Adrenal gland (tissue), 12 donors: Measurements from ENCODE around the gene PTCD2. TPM values are rescaled to one million over a fixed set of nuclear protein-coding genes. Genes with fewer than 3 reads are reported as not detected.
A peak's percentile ranks its signal among the peaks of the same experiment; 100 is the strongest.

Source experiments
- DNase-seq, 7 donors: peaks; one replicate each; pipeline ENCODE4 v3.0.0-alpha.2; 2019 to 2020
- H3K27ac ChIP-seq, 5 donors: fragments of 200-600 bp; sonication (generic) in 4 of 5; 1 replicate in 3 of 5; 2 replicates in 2 of 5; pipeline versions ENCODE4 v1.5.1 to v1.8.0; 2016 to 2020; ENCODE audit warnings: mild to moderate bottlenecking in 1 of 5
- H3K27me3 ChIP-seq: fragments of 200-600 bp; 2 replicates; pipeline ENCODE4 v1.8.0; 2021
- H3K36me3 ChIP-seq, 2 donors: fragments of 200-600 bp; replicated peaks in 1 of 2; 1 replicate in 1 of 2; 2 replicates in 1 of 2; pipeline versions ENCODE4 v1.5.1 to v1.8.0; 2018 to 2022
- H3K4me1 ChIP-seq, 2 donors: fragments of 200-600 bp; replicated peaks in 1 of 2; 1 replicate in 1 of 2; 2 replicates in 1 of 2; pipeline versions ENCODE4 v1.5.1 to v1.8.0; 2018 to 2021
- H3K4me3 ChIP-seq, 4 donors: fragments of 200-600 bp; sonication (generic) in 3 of 4; one replicate each; pipeline ENCODE4 v1.5.1; 2016 to 2018
- H3K9me3 ChIP-seq, 3 donors: fragments of 200-600 bp; sonication (generic) in 1 of 3; replicated peaks in 1 of 3; 1 replicate in 2 of 3; 2 replicates in 1 of 3; pipeline versions ENCODE4 v1.5.1 to v1.8.0; 2016 to 2021
- POLR2A ChIP-seq, 2 donors: fragments of 450-650 bp; IDR thresholded peaks; one replicate each; pipeline ENCODE4 v1.6.1; 2017; ENCODE audit warnings: antibody characterized with exemption in 2 of 2, mild to moderate bottlenecking in 2 of 2, moderate library complexity in 1 of 2
- WGBS, 4 donors: extraction: QIAGEN DNeasy Blood & Tissue Kit in 2 of 4; methylation state at CpG; one replicate each; pipeline versions ENCODE4 v1.1.5 to v1.1.7; 2013 to 2017; 5-methylcytosine and 5-hydroxymethylcytosine counted together
- intact Hi-C, 2 donors: fragments of 100-400 bp; cut with DNase I; formaldehyde crosslinking; loops; one replicate each; pipeline versions ENCODE4 v1.14.1 to v1.15.0; 2022 to 2023
- polyA plus RNA-seq, 3 donors: library from polyadenylated mRNA; stranded (reverse); fragments of 200-250 nt in 2 of 3; fragments of 350-450 nt in 1 of 3; fragmentation: Illumina TruSeq in 1 of 3; extraction: RNeasy Lipid Tissue Mini Kit (QIAGEN cat#74804) in 1 of 3; gene quantifications; one replicate each; pipeline ENCODE4 v1.2.3, GENCODE V29; 2013 to 2014
- total RNA-seq, 9 donors: library from RNA; depleted of rRNA in 4 of 9; stranded (reverse); fragments of >200 nt in 4 of 9; fragments of 120-200 nt in 1 of 9; fragmentation: NEBNext Ultra II Directional in 1 of 9; extraction: Animal tissue kit (Norgen Biotek cat#: 25700) in 1 of 9; gene quantifications; one replicate each; pipeline versions ENCODE4 v1.1.0 to v1.2.4, GENCODE V29; 2013 to 2023
- TF ChIP-seq, protein P1 (sequence below), 6 experiments: fragments of 450-650 bp in 4 of 6; fragments of 200-600 bp in 2 of 6; sonication (generic) in 1 of 6; IDR thresholded peaks; 1 replicate in 5 of 6; 2 replicates in 1 of 6; pipeline versions ENCODE4 v1.5.1 to v1.8.0; 2016 to 2021; ENCODE audit warnings: antibody characterized with exemption in 6 of 6, mild to moderate bottlenecking in 2 of 6, moderate library complexity in 1 of 6
- donor health status: healthy with polysubstance abuse.
- donor health status: Bipolar disorder and iron deficiency.
- donor health status: DM: yes; HTN: yes; CAD: no.
- donor health status: DM: no; HTN: no; CAD: no.
- donor health status: DM: no; HTN: no; CAD: no.
- donor health status: DM: yes; HTN: yes; CAD: no.

The PTCD2 gene
- total and polyA plus RNA-seq, 12 donors = 1.7 to 20.6 (median 14.2) TPM

DNA sequence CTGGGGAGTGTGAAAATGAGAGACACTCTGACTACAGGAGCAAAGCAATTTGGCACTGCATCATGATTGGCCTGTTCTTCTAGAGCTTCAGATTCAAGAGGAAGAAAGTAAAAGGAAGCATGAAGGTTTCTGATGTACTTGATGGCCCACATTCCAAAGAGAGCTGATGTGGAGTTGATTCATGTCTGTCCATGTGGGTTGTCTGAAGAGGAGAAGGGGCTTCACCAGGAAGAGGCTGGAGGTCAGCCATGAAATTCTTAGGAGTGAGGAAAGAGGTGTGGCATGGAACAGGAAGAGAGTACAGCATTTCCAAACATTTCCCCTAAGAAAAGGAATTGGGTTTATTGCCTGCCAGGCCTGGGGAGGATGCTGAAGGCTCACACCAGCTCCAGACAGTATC, 70.7 kb downstream of the PTCD2 start:
- H3K27ac ChIP-seq = no peak overlapping the region

DNA sequence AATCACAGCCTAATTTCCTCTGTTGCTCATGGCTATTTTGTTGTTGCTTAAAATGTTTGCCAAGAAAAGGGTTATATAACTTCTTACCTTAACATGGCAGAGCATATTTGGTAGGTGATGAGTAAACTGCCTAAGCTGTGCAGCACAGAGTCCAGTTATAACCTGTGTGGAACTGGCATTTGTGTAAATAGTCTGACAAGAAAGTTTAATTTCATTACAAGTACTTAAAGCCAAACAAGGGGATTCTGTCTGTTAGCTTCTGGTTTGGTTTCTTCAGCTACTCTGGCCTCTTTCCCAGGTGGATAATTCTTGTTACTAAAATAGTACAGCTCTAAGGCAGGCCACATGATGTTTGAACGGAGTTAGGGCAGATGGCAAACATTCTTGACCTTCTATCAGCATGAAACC, 72.2 kb downstream of the PTCD2 start:
- H3K36me3 ChIP-seq = no peaks in the 10 kb centered on the region
- H3K4me3 ChIP-seq = no peak overlapping the region
- H3K27ac ChIP-seq = peak overlapping the region in 1 of 5 donors; percentile 5
- no peaks in the 10 kb centered on the region for H3K27me3 ChIP-seq
- no peaks in the 10 kb centered on the region for H3K9me3 ChIP-seq
- TF ChIP-seq, protein P1, sequence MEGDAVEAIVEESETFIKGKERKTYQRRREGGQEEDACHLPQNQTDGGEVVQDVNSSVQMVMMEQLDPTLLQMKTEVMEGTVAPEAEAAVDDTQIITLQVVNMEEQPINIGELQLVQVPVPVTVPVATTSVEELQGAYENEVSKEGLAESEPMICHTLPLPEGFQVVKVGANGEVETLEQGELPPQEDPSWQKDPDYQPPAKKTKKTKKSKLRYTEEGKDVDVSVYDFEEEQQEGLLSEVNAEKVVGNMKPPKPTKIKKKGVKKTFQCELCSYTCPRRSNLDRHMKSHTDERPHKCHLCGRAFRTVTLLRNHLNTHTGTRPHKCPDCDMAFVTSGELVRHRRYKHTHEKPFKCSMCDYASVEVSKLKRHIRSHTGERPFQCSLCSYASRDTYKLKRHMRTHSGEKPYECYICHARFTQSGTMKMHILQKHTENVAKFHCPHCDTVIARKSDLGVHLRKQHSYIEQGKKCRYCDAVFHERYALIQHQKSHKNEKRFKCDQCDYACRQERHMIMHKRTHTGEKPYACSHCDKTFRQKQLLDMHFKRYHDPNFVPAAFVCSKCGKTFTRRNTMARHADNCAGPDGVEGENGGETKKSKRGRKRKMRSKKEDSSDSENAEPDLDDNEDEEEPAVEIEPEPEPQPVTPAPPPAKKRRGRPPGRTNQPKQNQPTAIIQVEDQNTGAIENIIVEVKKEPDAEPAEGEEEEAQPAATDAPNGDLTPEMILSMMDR (IDR thresholded peaks at IDR 0.05) = no peak
- TF ChIP-seq POLR2A (IDR thresholded peaks at IDR 0.05) = no peak
- intact Hi-C loops = no loop called here
- 27 to 46% (median 40%) methylated on average over 1 of the region's 1 CpG for WGBS, 4 donors
- no peaks in the 10 kb centered on the region for H3K4me1 ChIP-seq
- DNase-seq = no peak

More for the DNA sequence above, 70.7 kb downstream of the PTCD2 start:
- intact Hi-C loops = no loop called here
- no peak for TF ChIP-seq POLR2A (IDR thresholded peaks at IDR 0.05)
- TF ChIP-seq, protein P1 (IDR thresholded peaks at IDR 0.05) = no peak
- Histone ChIP-seq H3K27me3 (no peaks in the 10 kb centered on the region), H3K9me3 (no peaks in the 10 kb centered on the region), H3K4me1 (no peaks in the 10 kb centered on the region), H3K4me3 (no peak overlapping the region), H3K36me3 (no peaks in the 10 kb centered on the region)
- no peak for DNase-seq

DNA sequence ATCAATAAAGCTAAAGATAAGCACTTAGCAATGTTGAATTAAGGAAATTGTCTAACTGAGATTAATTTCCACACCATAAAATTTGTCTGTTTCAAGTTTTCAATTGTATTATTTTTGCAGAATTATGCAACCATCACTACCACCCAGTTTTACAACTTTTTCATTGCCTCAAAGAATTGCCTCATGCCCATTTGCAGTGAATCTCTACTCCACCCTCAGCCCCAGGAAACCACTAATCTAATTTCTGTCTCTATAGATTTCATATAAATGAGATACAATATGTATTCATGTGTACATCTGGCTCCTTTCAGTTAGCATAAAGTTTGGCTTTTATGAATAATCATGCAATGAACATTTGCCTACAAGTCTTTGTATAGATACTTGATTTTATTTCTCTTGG, 72.9 kb downstream of the PTCD2 start:
- no peaks in the 10 kb centered on the region for H3K27me3 ChIP-seq
- no peaks in the 10 kb centered on the region for H3K4me1 ChIP-seq
- no peaks in the 10 kb centered on the region for H3K36me3 ChIP-seq
- H3K9me3 ChIP-seq = no peaks in the 10 kb centered on the region
- intact Hi-C loops = no loop called here
- DNase-seq = no peak
- TF ChIP-seq POLR2A (IDR thresholded peaks at IDR 0.05) = no peak
- TF ChIP-seq, protein P1 (IDR thresholded peaks at IDR 0.05) = no peak
- no peak overlapping the region for H3K4me3 ChIP-seq
- no peak overlapping the region for H3K27ac ChIP-seq

DNA sequence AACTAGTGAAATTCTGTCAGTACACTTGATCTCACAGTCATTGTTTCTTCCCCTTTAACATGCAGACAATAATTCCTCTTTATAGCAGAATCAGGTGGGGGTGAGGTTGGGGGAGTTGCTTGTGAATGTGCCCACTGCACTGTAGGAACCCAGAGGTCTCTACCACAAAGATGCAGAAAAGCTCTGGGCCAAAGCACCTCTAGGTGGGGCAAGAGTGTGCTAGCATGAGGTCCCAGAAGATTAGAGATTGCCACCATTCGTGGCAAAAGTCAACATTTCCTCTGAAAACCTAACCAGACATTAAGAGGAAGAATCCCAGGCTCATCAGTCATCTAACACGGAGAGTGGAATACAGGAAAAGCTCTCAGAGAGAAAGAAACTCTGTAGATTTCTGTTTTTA, 74.5 kb downstream of the PTCD2 start:
- no peaks in the 10 kb centered on the region for H3K9me3 ChIP-seq
- intact Hi-C loops = no loop called here

More for the DNA sequence above, 74.5 kb downstream of the PTCD2 start:
- H3K36me3 ChIP-seq = no peaks in the 10 kb centered on the region
- WGBS, 4 donors = 29 to 37% (median 32%) methylated on average over 2 of the region's 2 CpGs
- TF ChIP-seq POLR2A (IDR thresholded peaks at IDR 0.05) = no peak
- TF ChIP-seq, protein P1 (IDR thresholded peaks at IDR 0.05) = peak in 5 of 6 experiments; percentile 13 to 35 (median 30)
- H3K27me3 ChIP-seq = no peaks in the 10 kb centered on the region
- no peaks in the 10 kb centered on the region for H3K4me1 ChIP-seq
- peak in 1 of 7 donors; percentile 23 for DNase-seq
- H3K4me3 ChIP-seq = no peak overlapping the region
- H3K27ac ChIP-seq = no peak overlapping the region
